ENCODE measurements around the gene TNFAIP2.
"Not testable (repeated sequence)": the region's sequence is repeated elsewhere in the genome, so short reads cannot be mapped to it uniquely, and the experiment has no call there.

The TNFAIP2 gene

GRCh38 chr14:103107941-103108748 lies 15.1 kb upstream of the TNFAIP2 start:
- DNase-seq = peak; percentile 42

DNA sequence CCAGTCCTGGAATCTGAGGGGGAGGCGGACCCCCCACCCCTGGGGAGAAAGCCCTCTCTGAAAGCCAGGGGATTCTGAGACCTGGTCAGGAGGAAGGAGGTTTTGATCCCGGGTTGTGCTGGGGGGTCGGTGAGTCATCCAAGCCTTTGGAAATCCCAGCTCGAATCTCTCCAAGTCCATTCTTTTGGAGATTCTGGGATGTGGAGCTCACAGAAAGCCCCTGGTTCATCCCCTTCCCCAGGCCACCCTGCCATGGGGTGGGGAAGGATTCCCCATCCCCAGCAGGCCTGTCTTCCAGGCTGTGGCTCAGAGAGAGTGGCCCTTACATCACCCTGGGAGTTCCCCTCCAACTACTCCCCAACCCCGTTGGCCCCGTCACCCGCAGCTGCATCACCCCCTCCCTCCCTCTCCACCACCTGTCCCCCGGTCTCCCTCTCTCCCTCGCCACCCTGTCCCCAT lies 14.5 kb upstream of the TNFAIP2 start:
- no peak for DNase-seq

- peak; percentile 76 for DNase-seq
These were observed 13.5 kb upstream of the TNFAIP2 start for GRCh38 chr14:103109535-103110441.

DNA sequence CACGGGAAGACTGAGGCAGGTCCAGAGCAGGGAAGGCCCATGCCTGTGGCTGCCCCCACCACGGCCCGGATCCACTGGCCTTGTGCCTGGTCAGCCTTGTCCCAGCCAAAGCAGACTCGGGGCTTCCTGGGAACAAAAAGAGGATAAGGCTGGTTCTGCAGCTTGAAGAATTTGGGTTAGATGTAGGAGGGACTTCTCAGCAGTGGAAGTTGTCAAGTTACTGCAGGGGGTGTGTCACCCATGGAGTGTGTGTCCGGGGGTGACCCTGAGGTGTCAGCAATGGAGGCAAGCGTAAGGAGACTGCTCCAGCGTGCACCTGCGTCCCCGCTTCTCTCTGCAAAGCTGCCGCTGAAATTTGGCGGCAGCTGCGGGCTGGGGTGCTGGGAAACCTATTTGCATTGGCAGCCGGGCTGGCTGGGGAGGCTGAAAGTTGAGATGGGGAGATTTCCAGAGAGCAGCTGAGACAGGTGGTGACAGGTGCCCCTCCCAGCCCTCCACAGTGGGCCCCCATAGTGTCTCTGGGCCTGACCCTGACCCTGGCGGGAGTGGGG lies 12.5 kb upstream of the TNFAIP2 start:
- no peak for DNase-seq

GRCh38 chr14:103111232-103111868 lies 11.9 kb upstream of the TNFAIP2 start:
- no peak for DNase-seq

DNA sequence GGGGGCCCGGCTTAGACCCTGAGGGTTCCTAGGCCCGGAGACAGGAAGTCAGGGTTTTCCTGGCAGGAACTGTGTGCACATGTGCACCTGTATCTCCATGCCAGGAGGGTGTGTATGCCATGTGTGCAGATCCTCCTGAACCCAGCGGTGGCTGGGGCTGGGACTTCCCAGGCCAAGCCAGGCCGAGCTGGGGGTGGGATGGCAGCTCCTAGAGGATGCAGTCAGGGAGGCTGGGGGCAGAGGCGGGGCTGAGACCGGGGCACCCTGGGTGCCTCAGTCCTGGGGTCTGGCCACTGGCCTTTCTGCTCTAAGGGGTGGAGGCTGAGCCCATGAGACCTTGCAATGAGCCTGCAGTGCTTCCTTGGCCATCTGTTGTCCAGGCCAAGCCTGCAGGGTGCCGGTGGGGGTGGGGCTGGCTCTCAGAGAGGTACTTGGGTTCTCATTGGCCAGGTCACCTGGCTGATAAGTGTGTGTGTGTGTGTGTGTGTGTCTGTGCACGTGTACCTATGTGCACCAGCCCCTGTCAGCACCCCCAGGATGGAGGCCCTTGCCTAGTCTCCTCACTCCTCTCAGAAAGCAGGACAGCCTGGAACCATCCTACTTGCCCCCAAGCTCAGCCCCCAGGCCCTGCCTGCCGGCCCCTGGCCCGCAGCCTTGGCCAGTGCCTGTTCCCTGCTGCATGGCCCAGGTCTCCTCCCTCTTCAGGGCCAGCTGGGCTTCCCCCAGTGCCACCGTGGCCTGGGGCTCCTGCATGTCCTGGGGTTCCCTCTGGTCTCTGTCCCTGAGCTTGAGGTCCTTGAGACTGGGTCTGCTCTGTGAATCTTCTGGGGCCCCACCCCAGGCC lies 10.6 kb upstream of the TNFAIP2 start:
- DNase-seq = no peak

GRCh38 chr14:103113303-103113702 lies 10.0 kb upstream of the TNFAIP2 start:
- DNase-seq = no peak

DNA sequence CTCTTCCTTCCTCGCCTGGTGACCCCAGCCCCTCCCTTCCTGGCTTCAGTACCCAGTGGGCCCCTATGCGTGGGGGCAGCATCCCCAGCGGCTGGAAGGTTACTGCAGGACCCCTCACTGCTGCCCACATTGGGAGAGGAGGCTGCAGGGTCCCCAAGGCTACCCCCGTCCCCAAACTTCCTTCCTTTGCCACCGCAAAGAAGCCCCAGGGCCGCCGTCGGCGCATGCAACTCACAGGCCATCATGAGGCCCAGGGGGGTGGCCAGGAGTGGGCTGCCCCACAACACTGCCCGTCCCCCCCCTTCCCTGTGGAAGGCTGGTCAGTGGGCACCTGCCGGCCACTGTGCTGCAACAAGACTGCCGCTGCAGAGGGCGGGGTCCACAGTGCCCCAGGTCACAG lies 9.5 kb upstream of the TNFAIP2 start:
- DNase-seq = no peak

DNA sequence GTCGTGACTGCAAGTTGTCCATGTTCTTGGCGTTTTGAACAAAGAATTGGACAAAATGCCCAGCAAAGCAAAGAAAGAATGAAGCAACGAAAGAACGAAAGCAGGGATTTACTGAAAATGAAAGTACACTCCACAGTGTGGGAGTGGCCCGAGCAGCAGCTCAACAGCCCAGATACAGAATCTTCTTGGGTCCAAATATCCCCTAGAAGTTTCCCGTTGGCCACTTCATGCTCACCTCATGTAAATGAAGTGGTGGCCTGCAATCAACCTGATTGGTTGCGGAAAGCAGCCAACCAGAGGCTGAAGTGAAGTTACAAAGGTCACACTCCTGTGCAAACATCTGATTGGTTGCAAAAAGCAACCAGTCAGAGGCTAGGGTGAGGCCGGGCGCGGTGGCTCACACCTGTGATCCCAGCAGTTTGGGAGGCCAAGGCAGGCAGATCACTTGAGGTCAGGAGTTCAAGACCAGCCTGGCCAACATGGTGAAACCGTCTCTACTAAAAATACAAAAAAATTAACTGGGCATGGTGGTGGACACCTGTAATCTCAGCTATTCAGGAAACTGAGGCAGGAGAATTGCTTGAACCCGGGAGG lies 8.1 kb upstream of the TNFAIP2 start:
- DNase-seq = not testable (repeated sequence)

DNA sequence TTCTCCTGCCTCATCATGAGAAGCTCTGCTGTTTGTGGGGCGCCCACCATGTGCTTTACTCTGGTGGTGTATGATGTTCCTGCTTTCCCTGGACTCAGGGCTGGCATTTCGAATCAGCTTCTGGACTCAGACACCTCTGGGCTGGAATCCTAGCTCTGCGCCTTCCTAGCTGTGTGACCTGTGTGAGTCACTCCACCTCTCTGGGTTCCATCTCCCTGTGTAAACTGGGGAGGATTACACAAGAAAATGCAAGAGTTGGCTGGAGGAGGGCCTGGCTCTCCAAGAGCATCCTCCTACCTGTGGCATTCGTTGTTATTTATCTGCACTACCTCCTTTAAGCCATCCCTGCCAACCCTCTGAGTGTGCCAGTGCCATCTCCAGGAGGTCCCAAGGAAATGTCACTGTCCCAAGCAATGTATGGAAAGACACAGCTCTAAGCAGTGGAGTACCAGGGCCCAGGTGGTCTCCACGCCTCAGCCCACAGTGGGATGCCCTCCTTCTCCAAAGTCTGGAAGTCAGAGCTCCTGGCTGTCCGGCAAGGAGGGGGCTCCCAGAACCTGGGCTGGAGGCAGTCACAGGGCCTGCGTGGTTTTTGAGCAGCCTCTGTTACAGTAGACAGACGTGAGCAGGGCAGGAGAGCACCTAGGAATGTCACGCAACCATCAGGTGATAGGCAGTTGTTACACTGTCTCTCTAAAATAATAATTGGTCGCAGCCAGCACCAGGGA lies 7.3 kb upstream of the TNFAIP2 start:
- no peak for DNase-seq

- no peak for DNase-seq
These were observed 6.6 kb upstream of the TNFAIP2 start for GRCh38 chr14:103116636-103117035.

DNA sequence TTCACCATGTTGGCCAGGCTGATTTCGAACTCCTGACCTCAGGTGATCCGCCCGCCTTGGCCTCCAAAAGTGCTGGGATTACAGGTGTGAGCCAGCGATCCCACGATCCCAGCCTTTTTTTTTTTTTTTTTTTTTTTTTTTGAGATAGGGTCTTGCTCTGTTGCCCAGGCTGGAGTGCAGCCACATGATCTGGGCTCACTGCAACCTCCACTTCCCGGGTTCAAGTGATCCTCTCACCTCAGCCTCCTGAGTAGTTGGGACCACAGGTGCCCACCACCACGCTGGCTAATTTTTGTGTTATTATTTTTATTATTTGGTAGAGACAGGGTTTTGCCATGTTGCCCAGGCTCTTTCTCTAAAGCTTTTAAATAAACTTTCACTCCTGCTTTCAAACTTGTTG lies 5.8 kb upstream of the TNFAIP2 start:
- not testable (repeated sequence) for DNase-seq

DNA sequence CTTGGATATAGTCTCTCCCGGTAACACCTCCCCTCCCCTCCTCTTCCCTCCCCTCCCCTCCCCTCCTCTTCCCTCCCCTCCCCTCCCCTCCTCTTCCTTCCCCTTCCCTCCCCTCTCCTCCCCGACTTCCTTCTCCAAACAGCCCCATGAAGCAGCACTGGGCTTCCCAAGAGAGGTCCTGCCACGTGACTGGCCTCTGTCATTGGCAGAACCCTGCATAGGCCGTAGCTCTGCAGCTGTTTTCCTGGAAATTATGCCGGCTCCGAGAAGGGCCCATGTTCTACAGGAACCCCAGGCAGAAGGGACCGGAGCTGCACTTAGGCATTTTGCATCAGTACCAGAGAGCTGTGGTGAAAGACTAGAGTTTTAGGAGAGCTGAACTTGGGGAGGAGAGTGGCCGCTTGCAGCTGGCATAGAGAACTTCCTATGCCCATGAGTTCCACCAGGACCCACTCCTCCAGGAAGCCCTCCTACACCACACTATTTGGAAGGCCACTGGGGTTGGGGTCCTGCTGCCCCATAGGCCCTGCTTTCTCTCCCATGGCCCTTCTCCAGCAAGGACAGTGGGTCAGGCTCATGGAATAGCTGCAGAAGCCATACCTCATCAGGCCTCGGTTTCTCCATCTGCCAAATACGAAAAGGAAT lies 5.1 kb upstream of the TNFAIP2 start:
- peak; percentile 56 for DNase-seq

- DNase-seq = no peak
These were observed 4.4 kb upstream of the TNFAIP2 start for GRCh38 chr14:103118663-103119404.

DNA sequence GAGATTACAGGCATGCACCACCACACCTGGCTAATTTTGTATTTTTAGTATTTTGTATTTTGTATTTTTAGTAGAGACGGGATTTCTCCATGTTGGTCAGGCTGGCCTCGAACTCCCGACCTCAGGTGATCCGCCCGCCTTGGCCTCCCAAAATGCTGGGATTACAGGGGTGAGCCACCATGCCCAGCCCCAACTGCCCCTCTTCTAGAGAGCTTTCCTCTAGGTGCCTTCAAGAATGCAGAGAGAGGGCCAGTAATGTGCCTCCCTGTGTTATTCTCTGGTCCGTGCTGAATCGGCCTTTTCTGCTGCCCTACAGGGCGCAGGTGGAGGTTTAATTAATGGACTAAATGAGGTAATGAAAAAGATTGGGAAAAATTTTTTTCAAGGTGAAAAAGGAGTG lies 3.7 kb upstream of the TNFAIP2 start:
- DNase-seq = not testable (repeated sequence)

DNA sequence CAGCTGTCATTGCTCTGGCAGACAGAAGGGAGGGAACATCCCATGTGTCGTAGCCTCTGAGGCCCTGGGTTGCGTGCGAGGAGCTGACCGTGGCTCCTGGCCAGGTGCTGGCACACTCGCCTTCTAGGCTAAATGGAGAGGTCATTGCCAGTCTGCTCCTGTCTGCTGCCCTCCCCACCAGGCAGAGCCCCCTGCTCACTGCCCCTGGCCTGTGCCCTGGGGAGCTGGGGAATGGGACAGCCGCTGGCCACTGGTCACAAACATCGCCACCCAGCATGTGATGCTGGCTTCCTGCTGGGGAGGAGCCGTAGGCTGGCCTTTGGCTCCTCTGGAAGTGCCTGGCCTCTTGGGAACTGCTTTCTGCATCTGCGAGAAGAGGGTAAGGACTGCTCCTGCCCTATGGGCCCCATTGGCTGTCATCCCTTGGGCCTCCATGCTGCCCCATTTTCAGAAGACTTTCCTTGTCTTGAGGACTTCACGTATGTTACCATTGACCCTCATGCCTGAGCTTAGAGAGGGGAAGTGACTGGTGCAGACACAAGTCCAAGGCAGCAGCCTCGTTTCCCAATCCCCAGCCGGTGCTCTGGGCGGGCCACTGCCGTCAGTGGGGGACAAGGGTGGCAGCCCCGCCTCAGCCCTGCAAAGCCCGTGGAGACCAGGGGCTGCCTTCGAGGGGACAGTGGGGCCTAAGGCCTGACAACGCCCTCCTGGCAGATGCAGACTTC lies 2.0 kb upstream of the TNFAIP2 start:
- peak; percentile 49 for DNase-seq

- DNase-seq = peak; percentile 87
These were observed 1.2 kb upstream of the TNFAIP2 start for GRCh38 chr14:103121846-103122584.

GRCh38 chr14:103122585-103122946 lies 695 bp upstream of the TNFAIP2 start:
- DNase-seq = no peak

Measured in eye (tissue), 1 donor.